A673 (cell line): ENCODE results near the gene TLE4.

Experiments
- EZH2 ChIP-seq: fragments of 200-600 bp; sonication (generic); IDR thresholded peaks from 2 replicates; pipeline ENCODE4 v1.6.1; 2017; ENCODE audit warnings: borderline replicate concordance, low read depth, mild to moderate bottlenecking, mixed read lengths, antibody characterized with exemption, low read length; ENCODE audit not compliant: poor library complexity, severe bottlenecking
- TF ChIP-seq, protein P1 (sequence below): fragments of 300-800, 200-600 bp; sonication (generic); conservative IDR thresholded peaks from 2 replicates; pipeline ENCODE4 v1.5.1; 2017; ENCODE audit warnings: low read depth, mild to moderate bottlenecking, antibody characterized with exemption, low read length, moderate library complexity, mixed read lengths

DNA sequence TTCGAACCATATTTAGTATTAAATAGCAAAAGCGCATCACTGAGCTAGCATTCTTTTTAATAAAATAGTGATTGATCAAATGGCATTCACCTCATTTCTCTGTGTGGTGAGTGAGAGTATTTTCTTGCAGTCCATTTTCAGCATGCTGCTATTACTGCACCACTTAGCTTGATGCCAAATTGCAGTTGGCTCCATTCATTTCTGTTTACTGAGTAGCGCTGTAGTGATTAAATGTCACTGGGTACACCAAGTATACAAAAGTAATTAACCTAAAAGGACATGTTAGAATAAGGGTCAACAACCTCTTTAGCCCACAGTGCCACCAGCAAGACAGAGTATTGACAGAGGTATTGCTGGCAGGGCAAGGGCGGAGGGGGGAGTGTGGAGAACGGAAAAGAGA lies 122.0 kb downstream of the TLE4 start:
- TF ChIP-seq, protein P1, sequence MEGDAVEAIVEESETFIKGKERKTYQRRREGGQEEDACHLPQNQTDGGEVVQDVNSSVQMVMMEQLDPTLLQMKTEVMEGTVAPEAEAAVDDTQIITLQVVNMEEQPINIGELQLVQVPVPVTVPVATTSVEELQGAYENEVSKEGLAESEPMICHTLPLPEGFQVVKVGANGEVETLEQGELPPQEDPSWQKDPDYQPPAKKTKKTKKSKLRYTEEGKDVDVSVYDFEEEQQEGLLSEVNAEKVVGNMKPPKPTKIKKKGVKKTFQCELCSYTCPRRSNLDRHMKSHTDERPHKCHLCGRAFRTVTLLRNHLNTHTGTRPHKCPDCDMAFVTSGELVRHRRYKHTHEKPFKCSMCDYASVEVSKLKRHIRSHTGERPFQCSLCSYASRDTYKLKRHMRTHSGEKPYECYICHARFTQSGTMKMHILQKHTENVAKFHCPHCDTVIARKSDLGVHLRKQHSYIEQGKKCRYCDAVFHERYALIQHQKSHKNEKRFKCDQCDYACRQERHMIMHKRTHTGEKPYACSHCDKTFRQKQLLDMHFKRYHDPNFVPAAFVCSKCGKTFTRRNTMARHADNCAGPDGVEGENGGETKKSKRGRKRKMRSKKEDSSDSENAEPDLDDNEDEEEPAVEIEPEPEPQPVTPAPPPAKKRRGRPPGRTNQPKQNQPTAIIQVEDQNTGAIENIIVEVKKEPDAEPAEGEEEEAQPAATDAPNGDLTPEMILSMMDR, result no peak
- TF ChIP-seq EZH2, result no peak
